ENCODE results near the gene NRBF2.

GRCh38 chr10:63165249-63165648, 32.1 kb downstream of the NRBF2 start:
- TF ChIP-seq CTCF (conservative IDR thresholded peaks at IDR 0.05; ENCODE audit: low read length) (no peak), EZH2phosphoT487 (IDR thresholded peaks at IDR 0.05; ENCODE audit: borderline replicate concordance) (no peak)
